Neural progenitor cell (in vitro differentiated cells): ENCODE data around the gene CPXM2. TPM values are rescaled to one million over a fixed set of nuclear protein-coding genes. Genes with fewer than 3 reads are reported as not detected.

Experiments
- DNase-seq: peaks from one replicate; pipeline ENCODE4 v3.0.0-alpha.2; 2016; ENCODE audit warnings: low spot score
- H2AFZ ChIP-seq: fragments of 200-600 bp; sonication (generic); replicated peaks from 2 replicates; pipeline ENCODE4 v1.6.1; 2016; ENCODE audit warnings: antibody characterized with exemption
- H3F3A ChIP-seq: fragments of 200-600 bp; sonication (generic); 2 replicates; pipeline ENCODE4 v1.6.1; 2016; ENCODE audit warnings: antibody characterized with exemption, low read depth
- H3K27ac ChIP-seq: fragments of 200-600 bp; sonication (generic); 2 replicates; pipeline ENCODE4 v1.5.1; 2016; ENCODE audit warnings: mild to moderate bottlenecking
- H3K27me3 ChIP-seq: fragments of 200-600 bp; sonication (generic); 2 replicates; pipeline ENCODE4 v1.6.1; 2016; ENCODE audit warnings: mild to moderate bottlenecking, moderate library complexity
- H3K36me3 ChIP-seq: fragments of 200-600 bp; sonication (generic); 2 replicates; pipeline ENCODE4 v1.5.1; 2016
- H3K4me1 ChIP-seq: fragments of 200-600 bp; sonication (generic); 2 replicates; pipeline ENCODE4 v1.6.1; 2016; ENCODE audit warnings: mixed run types
- H3K4me2 ChIP-seq: fragments of 200-600 bp; sonication (generic); 2 replicates; pipeline ENCODE4 v1.6.1; 2016
- H3K4me3 ChIP-seq: fragments of 200-600 bp; sonication (generic); 2 replicates; pipeline ENCODE4 v1.5.1; 2016
- H3K79me2 ChIP-seq: fragments of 200-600 bp; sonication (generic); 2 replicates; pipeline ENCODE4 v1.6.1; 2016; ENCODE audit warnings: low read depth
- H3K9ac ChIP-seq: fragments of 200-600 bp; sonication (generic); 2 replicates; pipeline ENCODE4 v1.6.1; 2016
- H3K9me3 ChIP-seq: fragments of 200-600 bp; sonication (generic); 2 replicates; pipeline ENCODE4 v1.5.1; 2016; ENCODE audit warnings: low read depth
- H4K20me1 ChIP-seq: fragments of 200-600 bp; sonication (generic); 2 replicates; pipeline ENCODE4 v1.6.1; 2016; ENCODE audit warnings: low read depth
- H3K27ac Mint-ChIP-seq: 3 replicates; pipeline ENCODE4 v1.8.0; 2021; ENCODE audit warnings: mixed read lengths
- H3K27me3 Mint-ChIP-seq: 2 replicates; pipeline ENCODE4 v1.8.0; 2022; ENCODE audit warnings: low read depth, mild to moderate bottlenecking, inconsistent platforms, moderate library complexity, mixed read lengths; ENCODE audit not compliant: insufficient read depth
- H3K36me3 Mint-ChIP-seq: 3 replicates; pipeline ENCODE4 v1.8.0; 2021; ENCODE audit warnings: mixed read lengths
- H3K4me1 Mint-ChIP-seq: 3 replicates; pipeline ENCODE4 v1.8.0; 2021; ENCODE audit warnings: mixed read lengths
- H3K4me3 Mint-ChIP-seq: 3 replicates; pipeline ENCODE4 v1.8.0; 2021; ENCODE audit warnings: mild to moderate bottlenecking, moderate library complexity, mixed read lengths
- H3K9me3 Mint-ChIP-seq: 3 replicates; pipeline ENCODE4 v1.8.0; 2020; ENCODE audit warnings: mixed read lengths
- EZH2 ChIP-seq: fragments of 200-600 bp; sonication (generic); IDR thresholded peaks from 2 replicates; pipeline ENCODE4 v1.6.1; 2017; ENCODE audit warnings: antibody characterized with exemption, mild to moderate bottlenecking, moderate library complexity
- EZH2phosphoT487 ChIP-seq: fragments of 200-600 bp; sonication (generic); IDR thresholded peaks from 2 replicates; pipeline ENCODE4 v1.6.1; 2017; ENCODE audit warnings: antibody characterized with exemption
- total RNA-seq: library from RNA; depleted of rRNA; stranded (reverse); fragments of >200 nt; gene quantifications from 2 replicates; pipeline ENCODE4 v1.2.3, GENCODE V29; 2015; ENCODE audit warnings: low replicate concordance
- TF ChIP-seq, protein P1 (sequence below): fragments of 200-600 bp; sonication (generic); IDR thresholded peaks from 2 replicates; pipeline ENCODE4 v1.5.1; 2017; ENCODE audit warnings: antibody characterized with exemption, mild to moderate bottlenecking

CPXM2 gene
- total RNA-seq, 1 donor from 2014 or later = not detected

DNA sequence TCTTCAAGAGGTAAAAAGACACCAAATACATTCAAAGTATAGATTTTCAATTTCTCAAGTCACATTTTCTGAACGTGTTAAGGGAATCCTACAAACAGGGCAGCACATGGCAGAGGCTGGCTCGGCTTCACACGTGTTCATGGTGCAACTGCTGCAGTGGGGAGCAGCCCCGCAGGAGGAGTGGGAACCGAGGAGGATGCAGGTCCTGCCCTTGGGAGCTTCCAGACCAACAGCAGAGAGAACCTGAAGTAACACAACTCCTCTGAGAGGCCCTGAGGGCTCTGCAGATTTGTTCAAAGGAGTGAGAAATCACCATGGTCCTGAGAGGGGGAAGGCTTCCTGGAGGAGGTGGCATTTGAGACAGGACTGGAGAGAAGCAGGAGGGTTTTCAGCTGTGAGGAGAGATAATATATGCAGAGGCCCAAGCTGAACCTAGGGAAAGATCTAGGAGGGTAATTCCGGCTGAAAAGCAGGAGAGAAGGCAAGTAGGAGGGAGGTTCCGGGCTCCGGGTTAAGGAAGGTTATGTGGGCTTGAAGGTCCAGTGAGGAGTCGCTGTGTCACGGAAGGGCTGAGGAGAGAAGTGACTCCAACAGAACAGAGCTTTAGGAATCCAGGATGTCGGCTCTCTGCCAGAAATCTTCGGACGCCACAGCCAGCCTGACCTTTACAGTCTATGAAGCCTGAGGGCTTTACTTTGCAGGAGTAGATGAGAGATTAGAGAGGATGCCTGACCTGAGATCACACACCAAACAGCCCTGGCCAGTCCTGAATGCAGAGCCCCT, 148.0 kb downstream of the CPXM2 start:
- Histone ChIP-seq H3K9ac (no peak overlapping the region), H3K9me3 (no peaks in the 10 kb centered on the region), H3K4me2 (no peak overlapping the region), H3K4me3 (no peak overlapping the region), H3K79me2 (no peaks in the 10 kb centered on the region), H3K27ac (no peak overlapping the region), H3K4me1 (peaks cover 5% of the 10 kb centered on the region), H2AFZ (no peak overlapping the region), H4K20me1 (no peaks in the 10 kb centered on the region), H3F3A (no peaks in the 10 kb centered on the region), H3K27me3 (no peaks in the 10 kb centered on the region), H3K36me3 (no peaks in the 10 kb centered on the region)
- no peak overlapping the region for H3K4me3 Mint-ChIP-seq
- no peaks in the 10 kb centered on the region for H3K36me3 Mint-ChIP-seq
- TF ChIP-seq EZH2 (no peak), EZH2phosphoT487 (no peak)
- TF ChIP-seq, protein P1, sequence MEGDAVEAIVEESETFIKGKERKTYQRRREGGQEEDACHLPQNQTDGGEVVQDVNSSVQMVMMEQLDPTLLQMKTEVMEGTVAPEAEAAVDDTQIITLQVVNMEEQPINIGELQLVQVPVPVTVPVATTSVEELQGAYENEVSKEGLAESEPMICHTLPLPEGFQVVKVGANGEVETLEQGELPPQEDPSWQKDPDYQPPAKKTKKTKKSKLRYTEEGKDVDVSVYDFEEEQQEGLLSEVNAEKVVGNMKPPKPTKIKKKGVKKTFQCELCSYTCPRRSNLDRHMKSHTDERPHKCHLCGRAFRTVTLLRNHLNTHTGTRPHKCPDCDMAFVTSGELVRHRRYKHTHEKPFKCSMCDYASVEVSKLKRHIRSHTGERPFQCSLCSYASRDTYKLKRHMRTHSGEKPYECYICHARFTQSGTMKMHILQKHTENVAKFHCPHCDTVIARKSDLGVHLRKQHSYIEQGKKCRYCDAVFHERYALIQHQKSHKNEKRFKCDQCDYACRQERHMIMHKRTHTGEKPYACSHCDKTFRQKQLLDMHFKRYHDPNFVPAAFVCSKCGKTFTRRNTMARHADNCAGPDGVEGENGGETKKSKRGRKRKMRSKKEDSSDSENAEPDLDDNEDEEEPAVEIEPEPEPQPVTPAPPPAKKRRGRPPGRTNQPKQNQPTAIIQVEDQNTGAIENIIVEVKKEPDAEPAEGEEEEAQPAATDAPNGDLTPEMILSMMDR = no peak
- no peak overlapping the region for H3K27ac Mint-ChIP-seq
- peaks cover 11% of the 10 kb centered on the region for H3K4me1 Mint-ChIP-seq
- DNase-seq = no peak
- peaks cover 10% of the 10 kb centered on the region for H3K27me3 Mint-ChIP-seq
- no peaks in the 10 kb centered on the region for H3K9me3 Mint-ChIP-seq

DNA sequence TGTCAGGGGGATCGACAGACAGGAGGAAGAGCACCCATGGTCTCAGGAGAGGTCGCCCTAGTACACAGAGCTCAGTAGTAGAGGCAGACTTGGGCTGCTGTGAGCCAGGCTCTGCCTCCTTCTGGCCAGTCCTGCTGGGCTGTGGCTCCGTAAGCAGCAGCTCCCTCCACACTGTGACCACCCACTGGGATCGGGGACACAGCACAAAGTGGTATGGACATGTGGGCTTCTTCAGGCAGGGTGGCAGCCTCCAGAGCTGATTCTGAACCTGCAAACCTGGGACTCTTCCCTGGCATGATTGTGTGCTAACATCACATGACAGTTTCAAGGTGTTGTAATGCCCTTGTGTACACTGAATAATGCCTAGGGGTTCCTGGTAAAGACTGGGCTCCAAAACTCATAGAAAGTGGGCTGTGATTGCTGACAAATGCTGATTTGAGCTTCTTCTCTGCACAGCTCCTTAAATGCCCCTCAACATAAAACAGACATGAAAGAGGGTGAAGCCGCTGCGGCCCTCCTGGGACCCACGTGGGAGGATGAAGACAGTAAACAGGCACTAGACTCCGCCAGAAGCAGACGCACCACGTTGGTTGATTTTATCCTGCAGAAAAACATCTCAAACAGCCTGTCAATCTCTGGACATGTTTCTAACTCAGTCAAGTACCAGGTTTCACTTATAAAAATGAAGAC, 148.7 kb downstream of the CPXM2 start:
- Histone ChIP-seq H3K36me3 (no peaks in the 10 kb centered on the region), H3F3A (no peaks in the 10 kb centered on the region), H3K9me3 (no peaks in the 10 kb centered on the region), H3K4me1 (peaks cover 5% of the 10 kb centered on the region), H3K9ac (no peak overlapping the region), H3K79me2 (no peaks in the 10 kb centered on the region), H4K20me1 (no peaks in the 10 kb centered on the region), H3K4me2 (no peak overlapping the region), H3K27me3 (no peaks in the 10 kb centered on the region), H3K27ac (no peak overlapping the region), H3K4me3 (no peak overlapping the region), H2AFZ (no peak overlapping the region)
- H3K27me3 Mint-ChIP-seq = peaks cover 9% of the 10 kb centered on the region
- TF ChIP-seq, protein P1 = no peak
- TF ChIP-seq EZH2 (no peak), EZH2phosphoT487 (no peak)
- H3K9me3 Mint-ChIP-seq = no peaks in the 10 kb centered on the region
- no peak for DNase-seq
- no peak overlapping the region for H3K27ac Mint-ChIP-seq
- no peak overlapping the region for H3K4me3 Mint-ChIP-seq
- peaks cover 7% of the 10 kb centered on the region for H3K4me1 Mint-ChIP-seq
- no peaks in the 10 kb centered on the region for H3K36me3 Mint-ChIP-seq

DNA sequence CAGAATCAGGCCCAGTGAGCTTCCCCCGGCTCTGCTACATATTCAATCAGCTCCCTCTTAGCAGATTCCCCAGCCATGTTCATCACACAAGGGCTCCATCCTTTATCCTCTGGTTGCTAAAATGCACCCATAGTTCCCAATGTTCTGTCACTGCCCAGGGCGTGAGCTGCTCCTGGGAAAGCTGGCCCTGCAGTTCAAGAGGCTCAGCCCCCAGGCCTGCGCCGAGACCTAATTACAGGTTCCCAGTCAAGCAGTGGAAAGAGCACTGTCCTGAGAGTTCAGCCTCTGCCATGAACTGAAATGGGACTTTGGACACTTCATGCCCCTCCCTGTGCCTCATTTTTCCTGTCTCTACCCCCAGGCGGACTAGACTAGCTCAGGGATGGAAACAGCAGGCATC, 149.9 kb downstream of the CPXM2 start:
- Mint-ChIP-seq H3K27ac (no peak overlapping the region), H3K9me3 (no peaks in the 10 kb centered on the region), H3K4me3 (no peak overlapping the region), H3K4me1 (peaks cover 1% of the 10 kb centered on the region), H3K27me3 (peaks cover 9% of the 10 kb centered on the region), H3K36me3 (no peaks in the 10 kb centered on the region)
- no peak for DNase-seq
- no peak overlapping the region for H3K4me3 ChIP-seq
- TF ChIP-seq EZH2phosphoT487 (no peak), EZH2 (no peak)
- TF ChIP-seq, protein P1 = no peak
- peaks cover 5% of the 10 kb centered on the region for H3K4me1 ChIP-seq
- H3K27ac ChIP-seq = no peak overlapping the region
- no peak overlapping the region for H2AFZ ChIP-seq
- H3K79me2 ChIP-seq = no peaks in the 10 kb centered on the region
- H3K27me3 ChIP-seq = no peaks in the 10 kb centered on the region
- H3K9me3 ChIP-seq = no peaks in the 10 kb centered on the region
- H3K36me3 ChIP-seq = no peaks in the 10 kb centered on the region
- no peaks in the 10 kb centered on the region for H3F3A ChIP-seq
- no peak overlapping the region for H3K4me2 ChIP-seq
- no peak overlapping the region for H3K9ac ChIP-seq
- no peaks in the 10 kb centered on the region for H4K20me1 ChIP-seq
